PC-9 (cell line): ENCODE measurements around the gene S100A5.

Experiments used
- CTCF ChIP-seq: fragments of 200-600 bp; sonication (generic); conservative IDR thresholded peaks from 2 replicates; pipeline ENCODE4 v1.6.1; 2017; ENCODE audit warnings: mixed run types, antibody characterized with exemption, mild to moderate bottlenecking, moderate library complexity
- EZH2 ChIP-seq: fragments of 200-600 bp; sonication (generic); IDR thresholded peaks from 2 replicates; pipeline ENCODE4 v1.8.0; 2017; ENCODE audit warnings: antibody characterized with exemption, low read depth

- TF ChIP-seq EZH2 = no peak
- no peak for TF ChIP-seq CTCF
These were observed 9.6 kb upstream of the S100A5 start for GRCh38 chr1:153550398-153550758.
